HG03439 (cell line): ENCODE results near the gene ALDH3B1.

Source experiments
- ATAC-seq: cut with Tn5 transposase; IDR thresholded peaks from one replicate; pipeline ENCODE4 v1.9.1; 2021; ENCODE audit warnings: mild to moderate bottlenecking, moderate library complexity; ENCODE audit not compliant: unreplicated experiment

Gene ALDH3B1

GRCh38 chr11:68061508-68061907 lies 51.4 kb downstream of the ALDH3B1 start:
- no peak for ATAC-seq

GRCh38 chr11:68064926-68065325 lies 54.8 kb downstream of the ALDH3B1 start:
- no peak for ATAC-seq

GRCh38 chr11:68065841-68066240 lies 55.7 kb downstream of the ALDH3B1 start:
- no peak for ATAC-seq

- ATAC-seq, result no peak
Measured at GRCh38 chr11:68066742-68067141, 56.6 kb downstream of the ALDH3B1 start.

GRCh38 chr11:68067991-68068390 lies 57.9 kb downstream of the ALDH3B1 start:
- ATAC-seq, result no peak

- ATAC-seq, result no peak
Measured at GRCh38 chr11:68071281-68072048, 61.3 kb downstream of the ALDH3B1 start.

- no peak for ATAC-seq
Measured at GRCh38 chr11:68074584-68075352, 64.6 kb downstream of the ALDH3B1 start.

GRCh38 chr11:68076371-68077042 lies 66.4 kb downstream of the ALDH3B1 start:
- no peak for ATAC-seq

- ATAC-seq, result no peak
Measured at GRCh38 chr11:68077617-68078582, 67.8 kb downstream of the ALDH3B1 start.
